Measurements from ENCODE around the gene PIK3R6. TPM values are rescaled to one million over a fixed set of nuclear protein-coding genes. Genes with fewer than 3 reads are reported as not detected.

PIK3R6 gene
- total RNA-seq, 3 donors from 2014 or later (not counting 1 experiment from before 2014, with no cell fraction given) = 0.84 to 6.3 (median 1.4) TPM

DNA sequence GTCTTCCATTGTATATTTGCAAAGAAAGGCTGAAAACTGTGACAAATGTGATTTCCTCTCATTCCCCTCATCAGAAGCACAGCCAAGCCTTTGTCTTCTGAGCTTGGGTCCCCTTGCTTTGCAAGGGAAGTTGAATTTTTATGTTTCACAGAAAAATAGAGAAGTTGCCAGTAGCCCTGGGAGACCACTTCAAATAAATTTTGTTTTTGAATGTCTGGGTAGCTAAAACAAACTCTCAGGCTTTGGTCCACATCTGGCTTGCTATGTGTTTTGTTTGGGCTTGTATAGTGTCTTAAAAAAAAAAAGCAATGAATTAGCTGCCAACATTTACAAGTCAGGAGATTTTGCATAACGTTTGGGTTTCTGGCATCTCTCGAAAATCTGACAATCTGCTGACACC, 24.1 kb downstream of the PIK3R6 start:
- ATAC-seq (no peak), DNase-seq (no peak)
- Histone ChIP-seq H3K4me3 (ENCODE audit: low read length) (no peak overlapping the region), H3K9me3 (ENCODE audit: control insufficient read depth, insufficient read depth, low read length) (no peaks in the 10 kb centered on the region), H3K27ac (ENCODE audit: low read length) (no peak overlapping the region), H3K27me3 (ENCODE audit: control insufficient read depth, insufficient read depth, low read length) (no peaks in the 10 kb centered on the region), H3K36me3 (ENCODE audit: control insufficient read depth, insufficient read depth, low read length) (no peaks in the 10 kb centered on the region), H3K4me1 (ENCODE audit: control insufficient read depth, insufficient read depth, low read length) (no peaks in the 10 kb centered on the region)
- TF ChIP-seq CTCF (IDR thresholded peaks at IDR 0.05) = no peak
- Mint-ChIP-seq H3K27ac (no peak overlapping the region), H3K9me3 (no peaks in the 10 kb centered on the region), H3K4me3 (no peak overlapping the region), H3K4me1 (peaks cover 0 to 5% of the 10 kb centered on the region in 2 donors), H3K36me3 (no peaks in the 10 kb centered on the region), H3K27me3 (ENCODE audit: low read depth in 2 of 2) (no peaks in the 10 kb centered on the region)
- intact Hi-C loops (cut with micrococcal nuclease) = no loop called here
- WGBS (ENCODE audit: insufficient coverage) = 17% methylated on average over 2 of the region's 2 CpGs

GRCh38 chr17:8841844-8842243, 25.6 kb downstream of the PIK3R6 start:
- no peak for TF ChIP-seq CTCF (IDR thresholded peaks at IDR 0.05)
- Histone ChIP-seq H3K4me3 (ENCODE audit: low read length) (no peak overlapping the region), H3K27me3 (ENCODE audit: control insufficient read depth, insufficient read depth, low read length) (no peaks in the 10 kb centered on the region), H3K9me3 (ENCODE audit: control insufficient read depth, insufficient read depth, low read length) (no peaks in the 10 kb centered on the region), H3K36me3 (ENCODE audit: control insufficient read depth, insufficient read depth, low read length) (no peaks in the 10 kb centered on the region), H3K4me1 (ENCODE audit: control insufficient read depth, insufficient read depth, low read length) (no peaks in the 10 kb centered on the region), H3K27ac (ENCODE audit: low read length) (no peak overlapping the region)
- Mint-ChIP-seq H3K9me3 (no peaks in the 10 kb centered on the region), H3K4me3 (no peak overlapping the region), H3K27me3 (ENCODE audit: low read depth in 2 of 2) (peaks cover 0 to 5% of the 10 kb centered on the region in 2 donors), H3K36me3 (no peaks in the 10 kb centered on the region), H3K27ac (no peak overlapping the region), H3K4me1 (peaks cover 0 to 10% of the 10 kb centered on the region in 2 donors)
- ATAC-seq (no peak), DNase-seq (no peak)
- intact Hi-C loops (cut with micrococcal nuclease) = no loop called here
- 92% methylated on average over 3 of the region's 4 CpGs for WGBS (ENCODE audit: insufficient coverage)

DNA sequence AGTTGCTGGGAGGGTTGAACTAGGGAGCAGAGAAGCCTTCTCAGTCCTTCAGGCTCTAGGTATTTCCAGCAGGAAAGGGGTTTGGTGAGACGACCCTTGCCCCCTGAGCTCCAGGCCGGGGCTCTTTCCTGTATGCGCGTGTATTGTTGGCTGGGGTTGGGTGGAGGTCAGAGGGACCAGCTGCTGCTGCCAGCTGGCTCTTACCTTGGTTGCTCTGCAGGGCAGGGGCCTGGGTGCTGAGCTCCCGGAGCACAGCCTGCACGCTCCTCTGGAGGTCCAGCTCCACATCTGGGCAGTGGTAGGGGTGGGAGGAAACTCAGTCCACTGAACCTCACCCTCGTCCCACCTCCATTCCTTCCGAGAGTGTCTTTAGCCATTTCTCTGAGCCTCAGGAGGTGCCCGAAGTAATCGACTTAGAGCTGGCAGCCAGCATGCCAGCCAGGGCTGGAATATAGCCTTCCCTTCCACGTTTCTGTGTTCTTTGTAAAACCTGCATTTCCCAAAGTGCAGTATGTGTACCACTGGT, 28.0 kb downstream of the PIK3R6 start:
- Histone ChIP-seq H3K4me3 (ENCODE audit: low read length) (no peak overlapping the region), H3K27me3 (ENCODE audit: control insufficient read depth, insufficient read depth, low read length) (no peaks in the 10 kb centered on the region), H3K36me3 (ENCODE audit: control insufficient read depth, insufficient read depth, low read length) (no peaks in the 10 kb centered on the region), H3K9me3 (ENCODE audit: control insufficient read depth, insufficient read depth, low read length) (no peaks in the 10 kb centered on the region), H3K27ac (ENCODE audit: low read length) (no peak overlapping the region), H3K4me1 (ENCODE audit: control insufficient read depth, insufficient read depth, low read length) (no peaks in the 10 kb centered on the region)
- Mint-ChIP-seq H3K27ac (no peak overlapping the region), H3K4me3 (no peak overlapping the region), H3K4me1 (peaks cover 0 to 10% of the 10 kb centered on the region in 2 donors), H3K36me3 (no peaks in the 10 kb centered on the region), H3K9me3 (no peaks in the 10 kb centered on the region), H3K27me3 (ENCODE audit: low read depth in 2 of 2) (peaks cover 0 to 5% of the 10 kb centered on the region in 2 donors)
- DNase-seq (no peak), ATAC-seq (no peak)
- intact Hi-C loops (cut with micrococcal nuclease) = no loop called here
- 89% methylated on average over 11 of the region's 11 CpGs for WGBS (ENCODE audit: insufficient coverage)
- no peak for TF ChIP-seq CTCF (IDR thresholded peaks at IDR 0.05)

DNA sequence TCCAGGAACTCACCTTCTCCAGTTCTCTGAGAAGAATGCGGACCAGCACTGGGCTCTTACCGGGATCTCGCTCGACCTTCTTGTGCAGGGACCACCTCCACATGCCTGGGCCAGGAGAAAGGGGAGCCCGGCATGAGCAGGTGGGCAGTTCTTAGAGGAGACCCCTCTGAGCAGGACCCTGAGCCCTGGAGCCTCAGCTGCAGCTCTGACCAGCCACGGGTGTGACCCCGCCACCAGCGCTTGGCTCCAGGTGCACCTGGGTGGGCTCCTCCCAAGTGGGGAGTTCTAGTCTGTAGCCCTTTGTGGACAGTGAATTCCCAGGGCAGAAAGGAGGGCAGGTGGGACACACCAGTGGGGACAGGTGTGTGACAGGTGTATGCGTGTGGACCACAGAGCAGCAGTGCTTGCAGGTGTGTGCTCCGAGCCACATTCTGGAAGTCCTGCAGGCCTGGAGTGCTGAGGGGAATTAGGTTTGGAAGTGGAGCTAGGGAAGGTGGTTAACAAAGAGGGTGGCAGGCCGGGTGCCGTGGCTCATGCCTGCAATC, 28.9 kb downstream of the PIK3R6 start:
- no peaks in the 10 kb centered on the region for H3K4me1 ChIP-seq (ENCODE audit: control insufficient read depth, insufficient read depth, low read length)
- H3K4me3 ChIP-seq (ENCODE audit: low read length) = no peak overlapping the region
- Mint-ChIP-seq H3K4me1 (peaks cover 0 to 10% of the 10 kb centered on the region in 2 donors), H3K36me3 (no peaks in the 10 kb centered on the region), H3K27ac (no peak overlapping the region), H3K27me3 (ENCODE audit: low read depth in 2 of 2) (peaks cover 0 to 5% of the 10 kb centered on the region in 2 donors), H3K9me3 (no peaks in the 10 kb centered on the region), H3K4me3 (no peak overlapping the region)
- intact Hi-C loops (cut with micrococcal nuclease) = no loop called here
- H3K36me3 ChIP-seq (ENCODE audit: control insufficient read depth, insufficient read depth, low read length) = no peaks in the 10 kb centered on the region
- WGBS (ENCODE audit: insufficient coverage) = 95% methylated on average over 12 of the region's 12 CpGs
- no peak for DNase-seq
- no peak for TF ChIP-seq CTCF (IDR thresholded peaks at IDR 0.05)
- H3K9me3 ChIP-seq (ENCODE audit: control insufficient read depth, insufficient read depth, low read length) = no peaks in the 10 kb centered on the region
- ATAC-seq = no peak
- H3K27ac ChIP-seq (ENCODE audit: low read length) = no peak overlapping the region
- no peaks in the 10 kb centered on the region for H3K27me3 ChIP-seq (ENCODE audit: control insufficient read depth, insufficient read depth, low read length)

All from natural killer cell (primary cell).